Measurements from ENCODE around the gene TNNI2. TPM values are rescaled to one million over a fixed set of nuclear protein-coding genes. Genes with fewer than 3 reads are reported as not detected.

Gene TNNI2
- total and polyA plus RNA-seq, 12 donors = 0.55 to 21.8 (median 2.4) TPM; not detected in 3

DNA sequence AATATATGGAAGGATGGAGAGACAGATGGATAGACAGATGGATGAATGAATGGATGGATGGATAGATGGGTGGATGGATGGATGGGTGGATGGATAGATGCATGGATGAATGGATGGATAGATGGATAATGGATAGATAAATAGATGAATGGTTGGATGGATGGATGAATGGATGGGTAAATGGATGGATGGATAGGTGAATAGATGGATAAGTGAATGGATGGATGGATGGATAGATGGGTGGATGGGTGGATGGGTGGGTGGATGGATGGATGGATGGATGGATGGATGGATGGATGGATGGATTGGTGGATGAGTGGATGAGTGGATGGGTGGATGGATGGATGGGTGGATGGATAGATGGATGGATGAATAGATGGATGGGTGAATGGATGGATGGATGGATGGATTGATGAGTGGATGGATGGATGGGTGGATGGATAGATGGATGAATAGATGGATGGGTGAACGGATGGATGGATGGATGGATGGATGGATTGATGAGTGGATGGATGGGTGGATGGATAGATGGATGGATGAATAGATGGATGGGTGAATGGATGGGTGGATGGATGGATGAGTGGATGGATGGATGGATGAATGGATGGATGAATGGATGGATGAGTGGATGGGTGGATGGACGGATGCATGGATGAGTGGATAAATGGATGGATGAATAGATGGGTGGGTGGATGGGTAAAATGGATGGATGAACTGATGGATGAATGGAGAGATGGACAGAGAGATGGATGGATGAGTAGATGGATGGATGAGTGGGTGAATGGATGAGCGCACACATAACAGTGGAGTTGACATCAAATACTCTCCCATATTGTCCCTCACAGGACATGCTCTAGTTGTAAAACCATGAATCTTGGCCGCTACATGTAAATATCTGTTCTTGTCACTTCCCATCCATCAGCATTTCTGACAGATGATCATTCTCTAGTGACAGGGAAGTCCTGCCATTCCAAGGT is 22.9 kb downstream of the TNNI2 start:
- intact Hi-C loops (cut with DNase I) = no loop called here
- H3K27ac ChIP-seq = peak overlapping the region in 1 of 5 donors; percentile 97

DNA sequence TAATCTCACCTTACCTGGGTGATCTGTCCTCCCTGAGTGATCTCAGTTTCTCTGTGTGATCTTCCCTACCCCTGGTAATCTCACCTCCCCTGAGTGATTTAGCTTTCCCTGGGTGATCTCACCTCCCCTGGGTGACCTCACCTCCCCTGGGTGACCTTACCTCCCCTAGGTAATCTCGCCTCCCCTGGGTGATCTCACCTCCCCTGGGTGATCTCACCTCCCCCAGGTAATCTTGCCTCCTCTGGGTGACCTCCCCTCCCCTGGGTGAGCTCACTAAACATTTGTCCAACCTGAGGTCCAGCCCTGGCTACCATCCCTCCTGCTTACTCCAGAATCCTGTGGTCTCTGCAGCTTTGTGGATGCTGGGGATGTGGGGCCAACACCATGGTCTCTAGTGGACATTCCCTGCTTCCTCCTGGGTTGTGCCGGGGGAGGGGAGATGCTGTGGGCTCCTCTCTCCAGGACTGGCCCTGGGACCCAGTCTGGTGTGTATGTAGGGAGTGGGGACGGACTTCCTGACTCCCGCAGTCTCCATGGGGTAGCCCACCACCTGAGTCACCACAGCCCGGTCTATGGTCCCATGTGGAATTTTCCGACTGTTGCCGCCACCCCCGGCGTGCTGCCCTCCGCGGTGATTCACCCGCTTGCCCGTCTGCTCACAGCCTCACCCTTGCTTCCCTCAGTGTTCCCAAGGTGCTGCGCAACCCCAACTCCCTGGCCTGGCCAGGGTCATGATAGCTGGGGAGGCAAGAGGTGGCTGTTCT is 24.0 kb downstream of the TNNI2 start:
- Histone ChIP-seq H3K36me3 (replicated peaks in 1 of 2) (no peaks in the 10 kb centered on the region), H3K9me3 (replicated peaks in 1 of 3) (no peaks in the 10 kb centered on the region), H3K4me1 (replicated peaks in 1 of 2) (peaks cover 31 to 53% of the 10 kb centered on the region in 2 donors), H3K27me3 (no peaks in the 10 kb centered on the region), H3K4me3 (peak overlapping the region in 1 of 4 donors; percentile 60), H3K27ac (peak overlapping the region; percentile 83 to 97 (median 88))
- intact Hi-C loops (cut with DNase I) = no loop called here
- WGBS, 4 donors = 39 to 54% (median 48%) methylated on average over 6 to 14 of the region's 14 CpGs
- peak; percentile 78 to 91 (median 88) for DNase-seq
- TF ChIP-seq POLR2A (IDR thresholded peaks at IDR 0.05) = peak; percentile 43 to 64
- TF ChIP-seq, protein P1, sequence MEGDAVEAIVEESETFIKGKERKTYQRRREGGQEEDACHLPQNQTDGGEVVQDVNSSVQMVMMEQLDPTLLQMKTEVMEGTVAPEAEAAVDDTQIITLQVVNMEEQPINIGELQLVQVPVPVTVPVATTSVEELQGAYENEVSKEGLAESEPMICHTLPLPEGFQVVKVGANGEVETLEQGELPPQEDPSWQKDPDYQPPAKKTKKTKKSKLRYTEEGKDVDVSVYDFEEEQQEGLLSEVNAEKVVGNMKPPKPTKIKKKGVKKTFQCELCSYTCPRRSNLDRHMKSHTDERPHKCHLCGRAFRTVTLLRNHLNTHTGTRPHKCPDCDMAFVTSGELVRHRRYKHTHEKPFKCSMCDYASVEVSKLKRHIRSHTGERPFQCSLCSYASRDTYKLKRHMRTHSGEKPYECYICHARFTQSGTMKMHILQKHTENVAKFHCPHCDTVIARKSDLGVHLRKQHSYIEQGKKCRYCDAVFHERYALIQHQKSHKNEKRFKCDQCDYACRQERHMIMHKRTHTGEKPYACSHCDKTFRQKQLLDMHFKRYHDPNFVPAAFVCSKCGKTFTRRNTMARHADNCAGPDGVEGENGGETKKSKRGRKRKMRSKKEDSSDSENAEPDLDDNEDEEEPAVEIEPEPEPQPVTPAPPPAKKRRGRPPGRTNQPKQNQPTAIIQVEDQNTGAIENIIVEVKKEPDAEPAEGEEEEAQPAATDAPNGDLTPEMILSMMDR (IDR thresholded peaks at IDR 0.05) = no peak

More for the DNA sequence above, 22.9 kb downstream of the TNNI2 start:
- Histone ChIP-seq H3K4me1 (replicated peaks in 1 of 2) (peaks cover 33 to 43% of the 10 kb centered on the region in 2 donors), H3K9me3 (replicated peaks in 1 of 3) (no peaks in the 10 kb centered on the region), H3K4me3 (no peak overlapping the region), H3K36me3 (replicated peaks in 1 of 2) (no peaks in the 10 kb centered on the region), H3K27me3 (no peaks in the 10 kb centered on the region)
- no peak for TF ChIP-seq POLR2A (IDR thresholded peaks at IDR 0.05)
- TF ChIP-seq, protein P1 (IDR thresholded peaks at IDR 0.05) = no peak
- no peak for DNase-seq
- 92 to 96% (median 93%) methylated on average over 4 of the region's 4 CpGs for WGBS, 4 donors

DNA sequence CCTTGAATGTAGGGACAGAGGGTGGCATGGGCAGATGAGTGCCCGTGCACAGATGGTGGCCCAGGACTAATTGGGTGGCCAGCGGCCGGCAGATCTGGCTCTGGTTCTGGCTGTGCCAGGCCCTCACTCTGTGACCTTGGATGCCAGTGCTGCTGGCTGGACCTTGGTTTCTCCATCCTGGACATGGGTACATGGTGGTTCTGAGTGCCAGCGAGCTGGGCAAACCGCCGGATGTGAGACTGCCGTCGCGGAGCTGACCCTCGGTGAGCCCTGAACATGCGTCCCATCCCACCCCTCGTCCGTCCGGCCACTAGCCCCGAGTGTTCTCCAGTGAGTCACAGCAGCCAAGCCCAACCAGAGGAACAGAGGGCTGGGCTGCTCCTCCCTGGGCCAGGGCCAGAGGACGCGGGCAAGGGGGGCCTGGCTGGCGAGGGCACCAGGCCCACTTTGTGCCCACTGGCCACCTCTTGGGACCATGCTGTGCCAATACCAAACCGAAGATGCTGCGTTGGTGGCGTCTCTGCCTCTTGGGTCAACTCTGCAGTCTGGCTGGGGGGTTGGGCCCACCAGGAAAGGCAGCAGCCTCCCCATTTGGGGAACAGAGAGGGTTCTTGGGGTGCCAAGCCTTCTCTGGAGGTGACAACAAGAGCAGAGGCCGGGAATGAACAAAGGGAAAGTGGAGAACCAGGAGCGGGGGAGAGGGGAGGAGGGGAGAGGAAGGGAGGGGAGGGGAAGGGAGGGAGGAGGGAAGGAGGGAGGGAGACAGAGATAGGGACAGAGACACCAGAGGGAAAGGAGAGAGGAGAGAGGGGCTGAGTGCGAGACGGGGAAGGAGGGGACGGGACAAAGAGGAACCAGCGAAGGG is 24.8 kb downstream of the TNNI2 start:
- peak; percentile 2 to 79 for TF ChIP-seq POLR2A (IDR thresholded peaks at IDR 0.05)
- TF ChIP-seq, protein P1 (IDR thresholded peaks at IDR 0.05) = no peak
- DNase-seq = peak; percentile 91 to 98 (median 96)
- Histone ChIP-seq H3K36me3 (replicated peaks in 1 of 2) (no peaks in the 10 kb centered on the region), H3K4me3 (peak overlapping the region in 3 of 4 donors; percentile 49 to 60 (median 58)), H3K4me1 (replicated peaks in 1 of 2) (peaks cover 31 to 58% of the 10 kb centered on the region in 2 donors), H3K27me3 (no peaks in the 10 kb centered on the region), H3K9me3 (replicated peaks in 1 of 3) (no peaks in the 10 kb centered on the region), H3K27ac (peak overlapping the region; percentile 83 to 97 (median 88))
- WGBS, 4 donors = 7 to 22% (median 11%) methylated on average over 9 to 27 of the region's 27 CpGs
- intact Hi-C loops (cut with DNase I) = no loop called here
